ENCODE measurements around the gene ADAMTS7. TPM values are rescaled to one million over a fixed set of nuclear protein-coding genes. Genes with fewer than 3 reads are reported as not detected.
"Not testable (repeated sequence)": the region's sequence is repeated elsewhere in the genome, so short reads cannot be mapped to it uniquely, and the experiment has no call there.

The ADAMTS7 gene
- total RNA-seq, 2 donors from 2014 or later: 0.39 to 1.5 TPM

GRCh38 chr15:78773765-78774450, 37.4 kb downstream of the ADAMTS7 start:
- H3K27ac Mint-ChIP-seq; H3K27me3 Mint-ChIP-seq (ENCODE audit: low read depth); DNase-seq; H3K4me1 Mint-ChIP-seq (ENCODE audit: low read depth); H3K4me3 Mint-ChIP-seq; H3K36me3 Mint-ChIP-seq (ENCODE audit: insufficient read depth in 2 of 2); H3K9me3 Mint-ChIP-seq; ATAC-seq (replicated peaks in 1 of 2): not testable (repeated sequence)

GRCh38 chr15:78772738-78773137, 38.5 kb downstream of the ADAMTS7 start:
- Mint-ChIP-seq H3K27ac (no peak overlapping the region), H3K4me3 (no peak overlapping the region), H3K4me1 (ENCODE audit: low read depth) (no peaks in the 10 kb centered on the region), H3K9me3 (no peaks in the 10 kb centered on the region), H3K27me3 (ENCODE audit: low read depth) (no peaks in the 10 kb centered on the region), H3K36me3 (ENCODE audit: insufficient read depth in 2 of 2) (no peaks in the 10 kb centered on the region)
- no peak for ATAC-seq (replicated peaks in 1 of 2)
- no peak for DNase-seq

- not testable (repeated sequence) for H3K4me3 Mint-ChIP-seq; H3K27ac Mint-ChIP-seq; H3K27me3 Mint-ChIP-seq (ENCODE audit: low read depth); DNase-seq; H3K4me1 Mint-ChIP-seq (ENCODE audit: low read depth); ATAC-seq (replicated peaks in 1 of 2); H3K9me3 Mint-ChIP-seq; H3K36me3 Mint-ChIP-seq (ENCODE audit: insufficient read depth in 2 of 2)
Observed at GRCh38 chr15:78771436-78772000, 39.7 kb downstream of the ADAMTS7 start.

GRCh38 chr15:78771020-78771419, 40.2 kb downstream of the ADAMTS7 start:
- ATAC-seq (replicated peaks in 1 of 2); H3K9me3 Mint-ChIP-seq; H3K4me1 Mint-ChIP-seq (ENCODE audit: low read depth); H3K36me3 Mint-ChIP-seq (ENCODE audit: insufficient read depth in 2 of 2); H3K4me3 Mint-ChIP-seq; H3K27me3 Mint-ChIP-seq (ENCODE audit: low read depth); H3K27ac Mint-ChIP-seq; DNase-seq: not testable (repeated sequence)

- H3K4me1 Mint-ChIP-seq (ENCODE audit: low read depth); DNase-seq; H3K36me3 Mint-ChIP-seq (ENCODE audit: insufficient read depth in 2 of 2); H3K27ac Mint-ChIP-seq; H3K9me3 Mint-ChIP-seq; H3K4me3 Mint-ChIP-seq; H3K27me3 Mint-ChIP-seq (ENCODE audit: low read depth); ATAC-seq (replicated peaks in 1 of 2): not testable (repeated sequence)
Observed at GRCh38 chr15:78769473-78770225, 41.6 kb downstream of the ADAMTS7 start.

GRCh38 chr15:78768531-78769408, 42.5 kb downstream of the ADAMTS7 start:
- H3K27me3 Mint-ChIP-seq (ENCODE audit: low read depth): no peaks in the 10 kb centered on the region
- no peak for ATAC-seq (replicated peaks in 1 of 2)
- no peak for DNase-seq
- H3K36me3 Mint-ChIP-seq (ENCODE audit: insufficient read depth in 2 of 2): no peaks in the 10 kb centered on the region
- no peaks in the 10 kb centered on the region for H3K4me1 Mint-ChIP-seq (ENCODE audit: low read depth)
- no peaks in the 10 kb centered on the region for H3K9me3 Mint-ChIP-seq
- no peak overlapping the region for H3K4me3 Mint-ChIP-seq
- no peak overlapping the region for H3K27ac Mint-ChIP-seq

- Mint-ChIP-seq H3K36me3 (ENCODE audit: insufficient read depth in 2 of 2) (no peaks in the 10 kb centered on the region), H3K27ac (no peak overlapping the region), H3K27me3 (ENCODE audit: low read depth) (no peaks in the 10 kb centered on the region), H3K9me3 (no peaks in the 10 kb centered on the region), H3K4me1 (ENCODE audit: low read depth) (no peaks in the 10 kb centered on the region), H3K4me3 (no peak overlapping the region)
- DNase-seq (no peak), ATAC-seq (replicated peaks in 1 of 2) (no peak)
Observed at GRCh38 chr15:78768096-78768495, 43.2 kb downstream of the ADAMTS7 start.

GRCh38 chr15:78767331-78767951, 43.8 kb downstream of the ADAMTS7 start:
- no peaks in the 10 kb centered on the region for H3K27me3 Mint-ChIP-seq (ENCODE audit: low read depth)
- H3K27ac Mint-ChIP-seq: no peak overlapping the region
- DNase-seq (no peak), ATAC-seq (replicated peaks in 1 of 2) (no peak)
- H3K36me3 Mint-ChIP-seq (ENCODE audit: insufficient read depth in 2 of 2): no peaks in the 10 kb centered on the region
- H3K4me1 Mint-ChIP-seq (ENCODE audit: low read depth): no peaks in the 10 kb centered on the region
- no peaks in the 10 kb centered on the region for H3K9me3 Mint-ChIP-seq
- H3K4me3 Mint-ChIP-seq: no peak overlapping the region

GRCh38 chr15:78766641-78767071, 44.6 kb downstream of the ADAMTS7 start:
- H3K27me3 Mint-ChIP-seq (ENCODE audit: low read depth); H3K36me3 Mint-ChIP-seq (ENCODE audit: insufficient read depth in 2 of 2); ATAC-seq (replicated peaks in 1 of 2): not testable (repeated sequence)

GRCh38 chr15:78766041-78766440, 45.2 kb downstream of the ADAMTS7 start:
- ATAC-seq (replicated peaks in 1 of 2) (no peak), DNase-seq (no peak)
- no peak overlapping the region for H3K27ac Mint-ChIP-seq
- H3K27me3 Mint-ChIP-seq (ENCODE audit: low read depth): no peaks in the 10 kb centered on the region
- no peaks in the 10 kb centered on the region for H3K36me3 Mint-ChIP-seq (ENCODE audit: insufficient read depth in 2 of 2)
- H3K4me1 Mint-ChIP-seq (ENCODE audit: low read depth): peaks cover 5% of the 10 kb centered on the region
- no peaks in the 10 kb centered on the region for H3K9me3 Mint-ChIP-seq
- H3K4me3 Mint-ChIP-seq: no peak overlapping the region

More at GRCh38 chr15:78766641-78767071, 44.6 kb downstream of the ADAMTS7 start:
- not testable (repeated sequence) for H3K4me1 Mint-ChIP-seq (ENCODE audit: low read depth); H3K27ac Mint-ChIP-seq; H3K4me3 Mint-ChIP-seq; H3K9me3 Mint-ChIP-seq; DNase-seq

- peaks cover 13% of the 10 kb centered on the region for H3K4me1 Mint-ChIP-seq (ENCODE audit: low read depth)
- H3K4me3 Mint-ChIP-seq; ATAC-seq (replicated peaks in 1 of 2); H3K27ac Mint-ChIP-seq; H3K9me3 Mint-ChIP-seq; H3K36me3 Mint-ChIP-seq (ENCODE audit: insufficient read depth in 2 of 2); H3K27me3 Mint-ChIP-seq (ENCODE audit: low read depth); DNase-seq: not testable (repeated sequence)
Observed at GRCh38 chr15:78765154-78765860, 46.0 kb downstream of the ADAMTS7 start.

All from activated T-cell treated with anti-CD3 and anti-CD28 coated beads, Interleukin-2, amount 50 U/mL, for 72 hours (primary cell).